OCI-LY7 (cell line): ENCODE data around the gene NTSR1. TPM values are rescaled to one million over a fixed set of nuclear protein-coding genes. Genes with fewer than 3 reads are reported as not detected.

Experiments
- BruUV-seq: library from RNA; stranded (reverse); fragments of 400-500 nt; replicated peaks from 2 replicates; lab custom pipeline; 2021; lab: Mats Ljungman, UMichigan
- CTCF ChIA-PET: fragments of 300-600 bp; sonication (Branson Sonifier 250); formaldehyde crosslinking; loops from one replicate; lab custom pipeline; 2022; ENCODE audit warnings: antibody characterized with exemption; ENCODE audit not compliant: unreplicated experiment; lab: Charles Lee
- POLR2A ChIA-PET: fragments of 300-600 bp; sonication (Branson Sonifier 250); formaldehyde crosslinking; loops from one replicate; lab custom pipeline; 2022; ENCODE audit warnings: antibody characterized with exemption; lab: Charles Lee
- DNase-seq: peaks from one replicate; pipeline ENCODE4 v3.0.0-alpha.2; 2015; ENCODE audit warnings: low spot score
- H2AFZ ChIP-seq: fragments of 200-600 bp; sonication (generic), shearing (Covaris generic); 2 replicates; pipeline ENCODE4 v1.6.1; 2014; ENCODE audit warnings: mild to moderate bottlenecking, antibody characterized with exemption, low read length, moderate library complexity
- H3K27ac ChIP-seq: fragments of 200-600 bp; sonication (generic); 2 replicates; pipeline ENCODE4 v1.5.1; 2014; ENCODE audit warnings: mixed run types, low read depth, mild to moderate bottlenecking, moderate library complexity, low read length, inconsistent platforms; ENCODE audit not compliant: poor library complexity, severe bottlenecking
- H3K36me3 ChIP-seq: fragments of 200-600 bp; sonication (generic); 2 replicates; pipeline ENCODE4 v1.6.1; 2014; ENCODE audit warnings: mild to moderate bottlenecking, antibody characterized with exemption, low read length, moderate library complexity, mixed read lengths; ENCODE audit not compliant: insufficient read depth
- H3K4me1 ChIP-seq: fragments of 200-600 bp; sonication (generic); 2 replicates; pipeline ENCODE4 v1.5.1; 2014; ENCODE audit warnings: mild to moderate bottlenecking, low read length; ENCODE audit not compliant: insufficient read depth, poor library complexity, severe bottlenecking
- H3K4me2 ChIP-seq: fragments of 200-600 bp; sonication (generic); 2 replicates; pipeline ENCODE4 v1.6.1; 2014; ENCODE audit warnings: mild to moderate bottlenecking, low read length
- H3K4me3 ChIP-seq: fragments of 200-600 bp; sonication (generic); 2 replicates; pipeline ENCODE4 v1.5.1; 2014; ENCODE audit warnings: mild to moderate bottlenecking, low read depth, low read length; ENCODE audit not compliant: poor library complexity, severe bottlenecking
- H3K79me2 ChIP-seq: fragments of 200-600 bp; sonication (generic); 2 replicates; pipeline ENCODE4 v1.6.1; 2016; ENCODE audit warnings: low read depth, mild to moderate bottlenecking, low read length, moderate library complexity, mixed read lengths; ENCODE audit not compliant: insufficient read depth
- H3K9me2 ChIP-seq: fragments of 200-600 bp; sonication (generic); 2 replicates; pipeline ENCODE4 v1.6.1; 2016; ENCODE audit warnings: mild to moderate bottlenecking, low read length, mixed read lengths; ENCODE audit not compliant: insufficient read depth
- H3K9me3 ChIP-seq: fragments of 200-600 bp; sonication (generic); 2 replicates; pipeline ENCODE4 v1.6.1; 2014; ENCODE audit warnings: mild to moderate bottlenecking, mixed run types, low read length, mixed read lengths
- H4K20me1 ChIP-seq: fragments of 200-600 bp; sonication (generic); 2 replicates; pipeline ENCODE4 v1.6.1; 2014; ENCODE audit warnings: mild to moderate bottlenecking, antibody characterized with exemption, low read length, moderate library complexity, mixed read lengths; ENCODE audit not compliant: insufficient read depth
- CTCF ChIP-seq: fragments of 200-600 bp; sonication (generic); conservative IDR thresholded peaks from 2 replicates; pipeline ENCODE4 v1.5.1; 2014; ENCODE audit warnings: mild to moderate bottlenecking, antibody characterized with exemption, low read length, moderate library complexity, mixed read lengths
- EZH2phosphoT487 ChIP-seq: fragments of 200-600 bp; sonication (generic); IDR thresholded peaks from 2 replicates; pipeline ENCODE4 v1.6.1; 2018; ENCODE audit warnings: low read depth, borderline replicate concordance, mild to moderate bottlenecking, mixed run types, antibody characterized with exemption, low read length, moderate library complexity, mixed read lengths
- intact Hi-C: fragments of 100-400 bp; cut with micrococcal nuclease; formaldehyde crosslinking; loops from one replicate; pipeline ENCODE4 v1.10.0; 2022; ENCODE audit not compliant: unreplicated experiment
- total RNA-seq, 2 experiments: library from RNA; depleted of rRNA in 1 of 2; stranded (reverse); fragments of >200 nt in 1 of 2; shearing (Covaris generic) in 1 of 2; gene quantifications; 2 replicates each; pipeline ENCODE4 v1.2.3, GENCODE V29; 2014 to 2022

The NTSR1 gene
- total RNA-seq, 2 experiments from 2014 or later: not detected

- intact Hi-C loops: loop anchor here (1.0 kb wide), 1 partner anchor 124 kb away; no protein-coding TSS in a partner anchor
- CTCF ChIA-PET: no interaction called here
Observed at GRCh38 chr20:62667530-62668440, 40.9 kb upstream of the NTSR1 start.

GRCh38 chr20:62668441-62669027 lies 40.1 kb upstream of the NTSR1 start:
- Histone ChIP-seq H3K4me1 (no peaks in the 10 kb centered on the region), H3K9me2 (no peaks in the 10 kb centered on the region), H3K36me3 (peaks cover 70% of the 10 kb centered on the region), H3K27ac (no peak overlapping the region), H3K9me3 (no peaks in the 10 kb centered on the region), H3K4me3 (no peak overlapping the region), H3K4me2 (no peak overlapping the region), H3K79me2 (no peaks in the 10 kb centered on the region), H2AFZ (no peak overlapping the region), H4K20me1 (no peaks in the 10 kb centered on the region)
- CTCF ChIA-PET: no interaction called here
- intact Hi-C loops: loop anchor here (1.0 kb wide), 1 partner anchor 123 kb away; no protein-coding TSS in a partner anchor
- POLR2A ChIA-PET: no interaction called here
- no TSS peak for BruUV-seq
- DNase-seq: peak; percentile 24
- TF ChIP-seq CTCF (peak; percentile 76), EZH2phosphoT487 (no peak)

More at GRCh38 chr20:62667530-62668440, 40.9 kb upstream of the NTSR1 start:
- no TSS peak for BruUV-seq
- Histone ChIP-seq H3K9me2 (no peaks in the 10 kb centered on the region), H3K79me2 (no peaks in the 10 kb centered on the region), H3K4me3 (no peak overlapping the region), H3K27ac (no peak overlapping the region), H3K4me1 (no peaks in the 10 kb centered on the region), H3K9me3 (no peaks in the 10 kb centered on the region), H3K36me3 (peaks cover 78% of the 10 kb centered on the region), H4K20me1 (no peaks in the 10 kb centered on the region), H2AFZ (no peak overlapping the region), H3K4me2 (no peak overlapping the region)
- POLR2A ChIA-PET: no interaction called here
- TF ChIP-seq EZH2phosphoT487 (no peak), CTCF (no peak)
- DNase-seq: no peak
